ENCODE results near the gene SSX1.
"Not testable (repeated sequence)": the region's sequence is repeated elsewhere in the genome, so short reads cannot be mapped to it uniquely, and the experiment has no call there.

The SSX1 gene

GRCh38 chrX:48255062-48255796, at the start of gene SSX1:
Gene SSX1 (plus strand): TSS chrX:48255392. CDS start chrX:48257242, 1,850 bp downstream.
- DNase-seq: not testable (repeated sequence)

- DNase-seq: not testable (repeated sequence)
Observed at GRCh38 chrX:48214341-48214740, 40.9 kb upstream of the SSX1 start.

- DNase-seq: not testable (repeated sequence)
Observed at GRCh38 chrX:48224196-48224595, 31.0 kb upstream of the SSX1 start.

- not testable (repeated sequence) for DNase-seq
Observed at GRCh38 chrX:48252945-48253344, 2.2 kb upstream of the SSX1 start.

GRCh38 chrX:48274365-48274764, 19.2 kb downstream of the SSX1 start:
- not testable (repeated sequence) for DNase-seq

- no peak for DNase-seq
Observed at GRCh38 chrX:48278958-48279357, 23.8 kb downstream of the SSX1 start.

GRCh38 chrX:48280729-48281128, 25.5 kb downstream of the SSX1 start:
- not testable (repeated sequence) for DNase-seq

GRCh38 chrX:48306175-48306574, 51.0 kb downstream of the SSX1 start:
- DNase-seq: no peak

GRCh38 chrX:48313996-48314395, 58.8 kb downstream of the SSX1 start:
- not testable (repeated sequence) for DNase-seq
